ENCODE data around the gene VPS45.

VPS45 gene

GRCh38 chr1:150162862-150163706 is 95.5 kb downstream of the VPS45 start:
- peak overlapping the region; percentile 98 for H3K27ac Mint-ChIP-seq
- no peaks in the 10 kb centered on the region for H3K27me3 Mint-ChIP-seq
- H3K9me3 Mint-ChIP-seq: no peaks in the 10 kb centered on the region
- H3K36me3 Mint-ChIP-seq: peaks cover 3 to 24% of the 10 kb centered on the region in 2 donors
- H3K4me1 Mint-ChIP-seq: peaks cover 72 to 88% of the 10 kb centered on the region in 2 donors
- ATAC-seq (replicated peaks) (peak; percentile 48 to 59), DNase-seq (peak; percentile 55)
- peak overlapping the region; percentile 76 to 79 for H3K4me3 Mint-ChIP-seq

- no peak overlapping the region for H3K4me3 Mint-ChIP-seq
- peaks cover 0 to 14% of the 10 kb centered on the region in 2 donors for H3K36me3 Mint-ChIP-seq
- H3K27ac Mint-ChIP-seq: peak overlapping the region; percentile 79
- no peaks in the 10 kb centered on the region for H3K9me3 Mint-ChIP-seq
- peaks cover 68 to 82% of the 10 kb centered on the region in 2 donors for H3K4me1 Mint-ChIP-seq
- ATAC-seq (replicated peaks): no peak
- H3K27me3 Mint-ChIP-seq: no peaks in the 10 kb centered on the region
- DNase-seq: no peak
These were observed 96.6 kb downstream of the VPS45 start for GRCh38 chr1:150164224-150164623.

- DNase-seq: no peak
- H3K27ac Mint-ChIP-seq: peak overlapping the region; percentile 82
- H3K4me1 Mint-ChIP-seq: peaks cover 63 to 76% of the 10 kb centered on the region in 2 donors
- no peaks in the 10 kb centered on the region for H3K9me3 Mint-ChIP-seq
- peaks cover 0 to 10% of the 10 kb centered on the region in 2 donors for H3K36me3 Mint-ChIP-seq
- no peak for ATAC-seq (replicated peaks)
- peak overlapping the region in 1 of 2 donors; percentile 43 for H3K4me3 Mint-ChIP-seq
- H3K27me3 Mint-ChIP-seq: no peaks in the 10 kb centered on the region
These were observed 97.2 kb downstream of the VPS45 start for GRCh38 chr1:150164779-150165178.

GRCh38 chr1:150165622-150166612 is 98.3 kb downstream of the VPS45 start:
- H3K4me1 Mint-ChIP-seq: peaks cover 55 to 68% of the 10 kb centered on the region in 2 donors
- H3K9me3 Mint-ChIP-seq: no peaks in the 10 kb centered on the region
- no peak for DNase-seq
- ATAC-seq (replicated peaks): no peak
- H3K4me3 Mint-ChIP-seq: peak overlapping the region; percentile 23 to 43
- no peaks in the 10 kb centered on the region for H3K27me3 Mint-ChIP-seq
- peak overlapping the region; percentile 82 for H3K27ac Mint-ChIP-seq
- H3K36me3 Mint-ChIP-seq: peaks cover 0 to 6% of the 10 kb centered on the region in 2 donors

GRCh38 chr1:150168960-150169601 is 101.5 kb downstream of the VPS45 start:
- Mint-ChIP-seq H3K36me3 (no peaks in the 10 kb centered on the region), H3K4me3 (no peak overlapping the region), H3K27ac (no peak overlapping the region), H3K27me3 (no peaks in the 10 kb centered on the region), H3K9me3 (no peaks in the 10 kb centered on the region), H3K4me1 (peaks cover 26 to 39% of the 10 kb centered on the region in 2 donors)
- DNase-seq (no peak), ATAC-seq (replicated peaks) (peak; percentile 73 to 82)

- H3K36me3 Mint-ChIP-seq: no peaks in the 10 kb centered on the region
- no peak for DNase-seq
- no peak overlapping the region for H3K27ac Mint-ChIP-seq
- H3K9me3 Mint-ChIP-seq: no peaks in the 10 kb centered on the region
- ATAC-seq (replicated peaks): no peak
- H3K27me3 Mint-ChIP-seq: no peaks in the 10 kb centered on the region
- H3K4me3 Mint-ChIP-seq: no peak overlapping the region
- H3K4me1 Mint-ChIP-seq: peaks cover 4 to 12% of the 10 kb centered on the region in 2 donors
These were observed 104.2 kb downstream of the VPS45 start for GRCh38 chr1:150171801-150172200.

- H3K9me3 Mint-ChIP-seq: no peaks in the 10 kb centered on the region
- ATAC-seq (replicated peaks): no peak
- H3K27ac Mint-ChIP-seq: no peak overlapping the region
- no peak overlapping the region for H3K4me3 Mint-ChIP-seq
- DNase-seq: no peak
- H3K4me1 Mint-ChIP-seq: peaks cover 3 to 11% of the 10 kb centered on the region in 2 donors
- no peaks in the 10 kb centered on the region for H3K27me3 Mint-ChIP-seq
- H3K36me3 Mint-ChIP-seq: no peaks in the 10 kb centered on the region
These were observed 105.6 kb downstream of the VPS45 start for GRCh38 chr1:150173141-150173585.

GRCh38 chr1:150176593-150176992 is 109.0 kb downstream of the VPS45 start:
- ATAC-seq (replicated peaks) (no peak), DNase-seq (no peak)
- Mint-ChIP-seq H3K4me1 (peaks cover 0 to 2% of the 10 kb centered on the region in 2 donors), H3K4me3 (no peak overlapping the region), H3K27ac (no peak overlapping the region), H3K27me3 (no peaks in the 10 kb centered on the region), H3K36me3 (no peaks in the 10 kb centered on the region), H3K9me3 (no peaks in the 10 kb centered on the region)

- ATAC-seq (replicated peaks) (no peak), DNase-seq (no peak)
- Mint-ChIP-seq H3K4me3 (no peak overlapping the region), H3K36me3 (no peaks in the 10 kb centered on the region), H3K4me1 (peaks cover 2 to 5% of the 10 kb centered on the region in 2 donors), H3K9me3 (no peaks in the 10 kb centered on the region), H3K27me3 (no peaks in the 10 kb centered on the region), H3K27ac (no peak overlapping the region)
These were observed 111.0 kb downstream of the VPS45 start for GRCh38 chr1:150178548-150178947.

GRCh38 chr1:150179867-150180266 is 112.3 kb downstream of the VPS45 start:
- no peak for DNase-seq
- H3K9me3 Mint-ChIP-seq: no peaks in the 10 kb centered on the region
- ATAC-seq (replicated peaks): no peak
- H3K36me3 Mint-ChIP-seq: no peaks in the 10 kb centered on the region
- no peak overlapping the region for H3K4me3 Mint-ChIP-seq
- H3K27me3 Mint-ChIP-seq: no peaks in the 10 kb centered on the region
- peaks cover 2 to 5% of the 10 kb centered on the region in 2 donors for H3K4me1 Mint-ChIP-seq
- H3K27ac Mint-ChIP-seq: no peak overlapping the region

GRCh38 chr1:150180474-150180873 is 112.9 kb downstream of the VPS45 start:
- DNase-seq: no peak

GRCh38 chr1:150182247-150182646 is 114.7 kb downstream of the VPS45 start:
- ATAC-seq (replicated peaks) (no peak), DNase-seq (no peak)
- Mint-ChIP-seq H3K4me3 (no peak overlapping the region), H3K4me1 (peaks cover 2 to 18% of the 10 kb centered on the region in 2 donors), H3K27ac (no peak overlapping the region), H3K27me3 (no peaks in the 10 kb centered on the region), H3K36me3 (no peaks in the 10 kb centered on the region), H3K9me3 (no peaks in the 10 kb centered on the region)

More at GRCh38 chr1:150180474-150180873, 112.9 kb downstream of the VPS45 start:
- no peaks in the 10 kb centered on the region for H3K27me3 Mint-ChIP-seq
- H3K9me3 Mint-ChIP-seq: no peaks in the 10 kb centered on the region
- no peak overlapping the region for H3K27ac Mint-ChIP-seq
- ATAC-seq (replicated peaks): no peak
- peaks cover 2 to 5% of the 10 kb centered on the region in 2 donors for H3K4me1 Mint-ChIP-seq
- no peak overlapping the region for H3K4me3 Mint-ChIP-seq
- no peaks in the 10 kb centered on the region for H3K36me3 Mint-ChIP-seq

- Mint-ChIP-seq H3K27ac (no peak overlapping the region), H3K36me3 (no peaks in the 10 kb centered on the region), H3K4me3 (no peak overlapping the region), H3K9me3 (no peaks in the 10 kb centered on the region), H3K4me1 (peaks cover 6 to 25% of the 10 kb centered on the region in 2 donors), H3K27me3 (no peaks in the 10 kb centered on the region)
- DNase-seq: no peak
- ATAC-seq (replicated peaks): no peak
These were observed 115.5 kb downstream of the VPS45 start for GRCh38 chr1:150183061-150183460.

GRCh38 chr1:150185481-150185880 is 117.9 kb downstream of the VPS45 start:
- Mint-ChIP-seq H3K27ac (no peak overlapping the region), H3K4me1 (peaks cover 5 to 25% of the 10 kb centered on the region in 2 donors), H3K4me3 (peak overlapping the region in 1 of 2 donors; percentile 14), H3K27me3 (no peaks in the 10 kb centered on the region), H3K36me3 (no peaks in the 10 kb centered on the region), H3K9me3 (no peaks in the 10 kb centered on the region)
- ATAC-seq (replicated peaks) (no peak), DNase-seq (no peak)
